Activated CD4-positive, alpha-beta memory T cell treated with anti-CD3 and anti-CD28 coated beads for 36 hours (primary cell): ENCODE measurements around the gene NFILZ. TPM values are rescaled to one million over a fixed set of nuclear protein-coding genes. Genes with fewer than 3 reads are reported as not detected.

Experiments used
- CTCF ChIA-PET: fragments of 350-600 bp; sonication (Branson Sonifier 250); formaldehyde crosslinking; loops from one replicate; lab custom pipeline; 2021; ENCODE audit warnings: antibody characterized with exemption, inconsistent platforms; lab: Charles Lee
- POLR2A ChIA-PET: fragments of 350-600 bp; sonication (Branson Sonifier 250); formaldehyde crosslinking; loops from one replicate; lab custom pipeline; 2021; ENCODE audit warnings: antibody characterized with exemption; lab: Charles Lee
- DNase-seq: peaks from one replicate; pipeline ENCODE4 v3.0.0-alpha.2; 2020
- H3K27ac Mint-ChIP-seq: one replicate; pipeline ENCODE4 v1.8.0; 2021; ENCODE audit warnings: mixed read lengths
- H3K27me3 Mint-ChIP-seq: one replicate; pipeline ENCODE4 v1.8.0; 2021; ENCODE audit warnings: mixed read lengths
- H3K36me3 Mint-ChIP-seq: one replicate; pipeline ENCODE4 v1.8.0; 2021; ENCODE audit warnings: mixed read lengths
- H3K4me1 Mint-ChIP-seq: one replicate; pipeline ENCODE4 v1.8.0; 2021; ENCODE audit warnings: low read depth, mixed read lengths
- H3K4me3 Mint-ChIP-seq: one replicate; pipeline ENCODE4 v1.8.0; 2021; ENCODE audit warnings: mild to moderate bottlenecking, mixed read lengths
- H3K9me3 Mint-ChIP-seq: one replicate; pipeline ENCODE4 v1.8.0; 2021; ENCODE audit warnings: mixed read lengths
- intact Hi-C: fragments of 100-400 bp; cut with micrococcal nuclease; formaldehyde crosslinking; loops from one replicate; pipeline ENCODE4 v1.15.1; 2023
- total RNA-seq, 2 experiments: library from RNA; stranded (reverse); gene quantifications; one replicate each; pipeline ENCODE4 v1.2.3, GENCODE V29; 2021

The NFILZ gene
- total RNA-seq, 2 experiments from 2014 or later = not detected

DNA sequence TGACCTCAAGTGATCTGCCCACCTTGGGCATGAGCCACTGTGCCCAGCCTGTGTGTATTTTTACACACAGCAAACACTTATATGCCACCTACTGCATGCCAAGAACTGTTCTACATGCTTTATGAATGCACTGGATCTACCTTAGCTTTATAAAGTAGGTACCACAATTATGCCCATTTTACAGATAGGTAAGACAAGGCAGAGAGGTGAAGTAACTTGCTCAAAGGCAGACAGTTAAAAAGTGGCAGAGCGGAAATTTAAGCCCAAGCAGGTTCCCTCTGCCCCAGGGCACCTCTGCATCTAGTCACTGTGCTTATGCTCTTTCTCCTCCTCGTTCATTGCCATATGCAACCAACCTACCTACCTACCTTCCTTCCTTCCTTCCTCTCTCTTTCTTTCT, 30.4 kb upstream of the NFILZ start:
- Mint-ChIP-seq H3K4me1 (no peaks in the 10 kb centered on the region), H3K4me3 (no peak overlapping the region), H3K27ac (no peak overlapping the region), H3K9me3 (peaks cover 6% of the 10 kb centered on the region), H3K36me3 (peaks cover 12% of the 10 kb centered on the region), H3K27me3 (no peaks in the 10 kb centered on the region)
- DNase-seq = no peak
- intact Hi-C loops = no loop called here
- ChIA-PET POLR2A (no interaction called here), CTCF (interaction anchor here (2.1 kb wide), 1 partner anchor 16 kb away, joined by 5 read pairs; no protein-coding TSS in a partner anchor)

DNA sequence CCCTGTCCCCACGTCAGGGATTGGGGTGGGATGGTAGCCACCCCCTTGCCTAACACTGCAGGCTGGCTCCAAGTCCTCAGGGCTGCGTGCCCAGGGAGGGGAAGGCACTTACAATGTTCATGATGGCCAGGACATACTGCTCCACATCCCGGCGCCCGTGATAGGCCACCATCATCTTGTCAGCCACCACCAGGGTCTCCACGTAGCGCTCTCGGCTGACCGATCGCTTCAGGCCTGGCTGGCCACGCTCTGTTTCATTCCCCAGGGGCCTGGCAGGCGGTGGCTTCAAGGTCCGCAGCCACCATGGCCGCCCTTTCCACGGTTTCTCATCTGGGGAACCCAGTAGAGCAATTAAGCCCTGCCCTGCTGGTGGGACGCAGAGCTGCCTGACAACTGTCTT, 29.6 kb upstream of the NFILZ start:
- intact Hi-C loops = no loop called here
- no peaks in the 10 kb centered on the region for H3K27me3 Mint-ChIP-seq
- peaks cover 6% of the 10 kb centered on the region for H3K9me3 Mint-ChIP-seq
- no peak overlapping the region for H3K4me3 Mint-ChIP-seq
- H3K4me1 Mint-ChIP-seq = no peaks in the 10 kb centered on the region
- H3K27ac Mint-ChIP-seq = no peak overlapping the region
- CTCF ChIA-PET = no interaction called here
- no peak for DNase-seq
- POLR2A ChIA-PET = no interaction called here
- H3K36me3 Mint-ChIP-seq = peaks cover 15% of the 10 kb centered on the region

DNA sequence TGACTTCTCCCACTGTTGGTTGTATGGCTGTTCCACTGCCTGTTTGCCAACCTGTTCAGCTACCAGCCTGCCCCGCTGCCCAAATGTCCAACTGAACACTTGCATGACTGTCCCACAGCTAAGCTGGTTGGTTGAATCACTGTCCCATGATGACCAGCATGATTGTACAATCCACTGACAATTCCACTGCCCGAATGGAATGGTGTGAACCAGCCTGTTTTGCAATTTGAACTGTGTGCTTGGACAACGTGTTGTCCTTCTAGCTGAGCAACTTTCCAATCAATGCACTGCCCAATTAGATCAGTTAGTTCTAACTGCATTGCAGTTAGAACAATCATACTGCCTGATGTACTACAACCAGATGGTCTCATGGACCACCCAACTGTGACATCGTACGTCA, 28.6 kb upstream of the NFILZ start:
- CTCF ChIA-PET = no interaction called here

DNA sequence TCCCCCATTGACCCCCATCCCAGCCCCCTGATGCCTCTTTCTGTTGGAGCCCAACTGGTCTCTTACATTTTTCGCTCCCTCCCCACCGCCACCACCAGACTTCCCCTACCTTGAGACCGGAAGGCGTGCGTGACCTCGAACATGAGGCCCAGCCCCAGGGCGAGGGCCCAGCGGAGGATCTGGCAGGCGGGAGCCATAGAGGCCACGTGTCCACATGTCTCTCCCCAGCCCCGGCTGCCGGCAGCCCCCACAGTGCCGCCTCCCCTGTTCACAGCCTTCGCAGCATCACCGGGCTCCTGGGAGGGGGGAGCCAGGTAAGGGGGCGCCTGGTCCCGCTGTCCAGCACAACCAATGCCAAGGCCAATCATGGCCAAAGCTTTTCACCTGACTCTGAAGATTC, 24.9 kb upstream of the NFILZ start:
- peaks cover 12% of the 10 kb centered on the region for H3K4me1 Mint-ChIP-seq
- H3K36me3 Mint-ChIP-seq = peaks cover 15% of the 10 kb centered on the region
- peaks cover 3% of the 10 kb centered on the region for H3K27me3 Mint-ChIP-seq
- no peak for DNase-seq
- CTCF ChIA-PET = interaction anchor here (3.0 kb wide), 1 partner anchor 11 kb away, joined by 10 read pairs; no protein-coding TSS in a partner anchor
- intact Hi-C loops = no loop called here
- peaks cover 6% of the 10 kb centered on the region for H3K9me3 Mint-ChIP-seq
- no peak overlapping the region for H3K27ac Mint-ChIP-seq
- POLR2A ChIA-PET = no interaction called here
- H3K4me3 Mint-ChIP-seq = no peak overlapping the region

More for the DNA sequence above, 28.6 kb upstream of the NFILZ start:
- Mint-ChIP-seq H3K27me3 (no peaks in the 10 kb centered on the region), H3K4me3 (no peak overlapping the region), H3K9me3 (peaks cover 6% of the 10 kb centered on the region), H3K36me3 (peaks cover 15% of the 10 kb centered on the region), H3K27ac (no peak overlapping the region), H3K4me1 (no peaks in the 10 kb centered on the region)
- POLR2A ChIA-PET = no interaction called here
- no peak for DNase-seq
- intact Hi-C loops = no loop called here

GRCh38 chr19:8607386-8607785, 23.0 kb upstream of the NFILZ start:
- Mint-ChIP-seq H3K36me3 (peaks cover 8% of the 10 kb centered on the region), H3K27ac (no peak overlapping the region), H3K27me3 (peaks cover 3% of the 10 kb centered on the region), H3K4me1 (peaks cover 19% of the 10 kb centered on the region), H3K9me3 (peaks cover 6% of the 10 kb centered on the region), H3K4me3 (no peak overlapping the region)
- ChIA-PET POLR2A (no interaction called here), CTCF (interaction anchor here (3.0 kb wide), 1 partner anchor 9 kb away, joined by 10 read pairs; no protein-coding TSS in a partner anchor)
- no peak for DNase-seq
- intact Hi-C loops = no loop called here

DNA sequence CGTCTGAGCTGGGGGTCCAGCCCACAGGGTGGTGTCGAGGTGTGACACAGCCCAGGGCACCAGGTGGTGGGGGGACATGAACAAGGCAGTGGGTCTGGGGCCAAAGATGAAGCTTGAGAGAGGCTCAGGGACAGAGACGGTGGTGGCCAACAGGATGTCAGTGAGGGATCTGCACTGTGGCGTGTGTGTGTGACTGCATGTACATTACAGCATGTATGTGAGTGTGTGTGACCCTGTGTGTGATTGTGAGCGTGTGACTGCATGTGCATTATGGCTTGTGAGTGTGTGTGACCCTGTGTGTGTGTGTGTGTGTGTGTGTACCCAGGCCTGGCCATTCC, 21.5 kb upstream of the NFILZ start:
- no peak for DNase-seq
- POLR2A ChIA-PET = no interaction called here

DNA sequence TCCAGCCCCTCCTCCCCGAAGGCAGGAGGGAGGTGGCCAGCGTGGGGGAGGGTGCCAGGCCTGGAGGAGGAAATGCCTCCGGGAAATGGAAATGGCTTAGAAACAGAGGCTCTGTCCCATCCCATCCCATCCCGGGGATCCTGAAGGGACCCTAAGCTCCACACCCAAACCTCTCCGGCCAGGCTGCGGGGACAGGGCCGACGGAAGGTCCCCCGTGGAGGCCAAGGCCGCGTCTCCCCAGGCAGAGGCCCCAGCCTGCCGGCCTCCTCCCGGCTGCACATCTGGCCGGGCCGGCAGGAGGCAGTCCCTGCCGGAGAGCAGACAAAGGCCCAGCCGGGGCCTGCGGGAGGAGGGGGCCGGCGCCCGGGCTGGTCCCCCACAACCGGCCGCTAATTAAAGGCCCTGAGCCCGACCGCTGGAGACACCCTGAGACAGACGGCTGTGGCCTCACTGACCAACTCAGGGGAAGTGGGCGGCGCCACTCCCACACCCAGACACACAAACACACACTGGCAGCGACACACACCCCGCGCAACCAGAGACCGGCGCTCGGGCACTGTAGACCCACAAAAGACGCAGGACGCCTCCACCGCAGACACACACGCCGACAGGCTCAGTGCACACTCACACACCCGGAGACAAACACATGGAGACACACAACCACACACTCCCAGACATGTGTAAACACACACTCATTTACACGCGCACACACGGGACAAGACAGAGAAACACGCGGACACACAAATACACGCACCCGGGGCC, 21.0 kb upstream of the NFILZ start:
- H3K36me3 Mint-ChIP-seq = peaks cover 7% of the 10 kb centered on the region
- ChIA-PET CTCF (interaction anchor here (0.6 to 1.7 kb wide), 2 partner anchors 28 to 29 kb away, joined by 3 to 4 read pairs; no protein-coding TSS in a partner anchor), POLR2A (no interaction called here)
- peaks cover 3% of the 10 kb centered on the region for H3K27me3 Mint-ChIP-seq
- DNase-seq = peak; percentile 45
- H3K27ac Mint-ChIP-seq = peak overlapping the region; percentile 1
- peaks cover 5% of the 10 kb centered on the region for H3K9me3 Mint-ChIP-seq
- H3K4me1 Mint-ChIP-seq = peaks cover 22% of the 10 kb centered on the region
- H3K4me3 Mint-ChIP-seq = peak overlapping the region; percentile 77
- intact Hi-C loops = no loop called here

More for the DNA sequence above, 21.5 kb upstream of the NFILZ start:
- peaks cover 3% of the 10 kb centered on the region for H3K27me3 Mint-ChIP-seq
- peaks cover 22% of the 10 kb centered on the region for H3K4me1 Mint-ChIP-seq
- H3K9me3 Mint-ChIP-seq = peaks cover 6% of the 10 kb centered on the region
- CTCF ChIA-PET = interaction anchor here (0.6 to 1.7 kb wide), 2 partner anchors 27 to 29 kb away, joined by 3 to 4 read pairs; no protein-coding TSS in a partner anchor
- peaks cover 7% of the 10 kb centered on the region for H3K36me3 Mint-ChIP-seq
- no peak overlapping the region for H3K27ac Mint-ChIP-seq
- peak overlapping the region; percentile 38 for H3K4me3 Mint-ChIP-seq
- intact Hi-C loops = no loop called here

DNA sequence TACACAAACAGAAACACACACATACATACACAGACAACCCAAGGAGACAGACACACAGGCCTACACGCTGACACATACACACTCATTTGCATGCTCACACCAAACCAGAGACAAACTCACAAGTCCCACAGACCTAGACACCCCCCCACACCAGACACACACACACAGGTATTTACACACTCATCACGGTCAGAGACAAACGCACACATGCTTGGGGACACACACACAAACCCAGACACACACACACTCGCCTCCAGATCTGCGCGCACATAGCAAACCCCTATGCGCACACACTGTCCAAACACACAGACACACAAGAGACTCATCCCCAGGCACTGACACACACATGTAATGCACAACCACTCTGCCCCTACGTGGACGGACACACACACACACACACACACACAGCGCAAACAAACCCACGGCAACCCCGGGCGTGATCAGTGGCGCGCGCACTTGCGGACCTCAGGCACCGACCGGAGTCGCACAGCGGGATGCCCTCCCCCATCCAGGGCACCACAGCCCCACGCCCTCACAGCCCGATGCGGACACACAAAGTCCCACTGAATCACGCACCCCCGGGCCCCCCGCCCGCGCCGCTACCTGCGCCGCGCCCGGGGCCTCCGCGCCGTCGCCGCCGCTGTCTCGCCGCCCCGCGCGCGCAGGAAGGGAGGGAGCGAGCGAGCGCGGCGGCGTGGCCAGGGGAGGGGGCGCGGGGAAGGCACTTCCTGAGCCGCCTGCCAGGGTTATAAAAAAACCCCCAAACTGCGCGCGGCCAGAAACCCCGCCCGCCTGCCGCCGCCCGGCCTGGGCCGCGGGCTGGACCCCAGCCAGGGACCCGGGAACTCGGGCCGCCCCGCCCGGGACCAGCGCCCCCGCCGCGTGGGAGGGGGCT, 20.1 kb upstream of the NFILZ start, which contains the start of gene ADAMTS10:
ADAMTS10 (minus strand) TSS at position 675 of the 895 bp plus-strand sequence. CDS start 5,005 bp downstream, outside the sequence.
- peaks cover 2% of the 10 kb centered on the region for H3K36me3 Mint-ChIP-seq
- intact Hi-C loops = no loop called here
- H3K27ac Mint-ChIP-seq = peak within 1 kb of the TSS; percentile 9
- H3K27me3 Mint-ChIP-seq = peaks cover 3% of the 10 kb centered on the region
- H3K4me3 Mint-ChIP-seq = peak within 1 kb of the TSS; percentile 77
- ChIA-PET CTCF (no interaction called here), POLR2A (no interaction called here)
- no peaks in the 10 kb centered on the region for H3K9me3 Mint-ChIP-seq
- H3K4me1 Mint-ChIP-seq = peaks cover 22% of the 10 kb centered on the region
- DNase-seq = peak; percentile 50

GRCh38 chr19:8610936-8611300, 19.5 kb upstream of the NFILZ start:
- Mint-ChIP-seq H3K27ac (no peak overlapping the region), H3K27me3 (peaks cover 3% of the 10 kb centered on the region), H3K4me1 (peaks cover 22% of the 10 kb centered on the region), H3K9me3 (no peaks in the 10 kb centered on the region), H3K36me3 (no peaks in the 10 kb centered on the region), H3K4me3 (no peak overlapping the region)
- POLR2A ChIA-PET = no interaction called here
- intact Hi-C loops = no loop called here
- DNase-seq = no peak
- CTCF ChIA-PET = no interaction called here

- H3K9me3 Mint-ChIP-seq = no peaks in the 10 kb centered on the region
- ChIA-PET POLR2A (no interaction called here), CTCF (interaction anchor here (0.9 to 2.4 kb wide), 3 partner anchors 30 to 164 kb away, joined by 3 to 7 read pairs (median 6); no protein-coding TSS in a partner anchor)
- DNase-seq = peak; percentile 13
- intact Hi-C loops = no loop called here
- peaks cover 3% of the 10 kb centered on the region for H3K27me3 Mint-ChIP-seq
- no peak overlapping the region for H3K4me3 Mint-ChIP-seq
- no peak overlapping the region for H3K27ac Mint-ChIP-seq
- H3K36me3 Mint-ChIP-seq = no peaks in the 10 kb centered on the region
- H3K4me1 Mint-ChIP-seq = peaks cover 22% of the 10 kb centered on the region
Measured at GRCh38 chr19:8611391-8611876, 19.0 kb upstream of the NFILZ start.

DNA sequence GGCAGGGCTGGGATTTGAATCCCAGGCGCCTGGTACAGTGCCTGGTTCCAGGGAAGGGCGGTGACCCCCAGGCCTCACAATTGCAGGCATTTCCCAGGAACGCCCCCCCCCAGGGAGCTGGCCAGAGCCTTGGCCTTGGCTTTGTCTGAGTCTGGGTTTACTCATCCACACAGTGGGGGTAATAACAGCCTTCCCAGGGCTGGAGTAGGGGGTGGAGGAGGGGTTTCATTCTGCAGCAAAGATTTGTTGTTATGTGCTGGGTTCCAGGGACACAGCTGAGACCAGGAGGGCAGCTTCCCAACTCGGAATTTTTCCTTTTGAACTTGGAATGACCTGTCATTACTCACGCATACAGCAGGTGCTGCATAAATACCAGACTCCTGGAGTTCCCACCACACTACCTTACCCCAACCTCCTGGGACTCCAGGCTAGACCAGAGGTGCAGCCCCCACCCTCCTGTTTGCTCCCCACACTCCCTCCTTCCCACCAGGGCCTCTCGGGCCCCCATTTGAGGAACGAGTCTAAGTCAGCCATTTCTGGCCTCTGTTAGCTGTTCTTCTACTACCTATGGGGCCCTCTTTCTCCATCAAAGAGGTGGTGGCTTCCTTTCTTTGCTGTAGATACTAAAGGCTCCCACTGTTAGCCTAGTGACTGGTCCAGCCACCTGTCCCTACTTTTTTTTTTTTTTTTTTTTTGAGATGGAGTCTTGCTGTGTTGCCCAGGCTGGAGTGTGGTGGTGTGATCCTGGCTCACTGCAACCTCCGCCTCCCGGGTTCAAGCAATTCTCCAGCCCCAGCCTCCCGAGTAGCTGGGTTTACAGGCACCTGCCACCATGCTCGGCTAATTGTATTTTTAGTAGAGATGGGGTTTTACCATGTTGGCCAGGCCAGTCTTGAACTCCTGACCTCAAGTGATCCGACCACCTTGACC, 18.3 kb upstream of the NFILZ start:
- Mint-ChIP-seq H3K4me3 (no peak overlapping the region), H3K36me3 (no peaks in the 10 kb centered on the region), H3K27ac (no peak overlapping the region), H3K27me3 (peaks cover 3% of the 10 kb centered on the region), H3K4me1 (peaks cover 22% of the 10 kb centered on the region), H3K9me3 (no peaks in the 10 kb centered on the region)
- DNase-seq = no peak
- ChIA-PET CTCF (interaction anchor here (0.9 to 2.4 kb wide), 3 partner anchors 31 to 165 kb away, joined by 3 to 7 read pairs (median 6); no protein-coding TSS in a partner anchor), POLR2A (no interaction called here)
- intact Hi-C loops = no loop called here
